GM19023 (cell line): ENCODE measurements around the gene SNTG2.
"Not testable (repeated sequence)": the region's sequence is repeated elsewhere in the genome, so short reads cannot be mapped to it uniquely, and the experiment has no call there.

Experiments
- ATAC-seq: cut with Tn5 transposase; IDR thresholded peaks from one replicate; pipeline ENCODE4 v1.9.1; 2021; ENCODE audit warnings: mild to moderate bottlenecking, moderate library complexity; ENCODE audit not compliant: unreplicated experiment

The SNTG2 gene

DNA sequence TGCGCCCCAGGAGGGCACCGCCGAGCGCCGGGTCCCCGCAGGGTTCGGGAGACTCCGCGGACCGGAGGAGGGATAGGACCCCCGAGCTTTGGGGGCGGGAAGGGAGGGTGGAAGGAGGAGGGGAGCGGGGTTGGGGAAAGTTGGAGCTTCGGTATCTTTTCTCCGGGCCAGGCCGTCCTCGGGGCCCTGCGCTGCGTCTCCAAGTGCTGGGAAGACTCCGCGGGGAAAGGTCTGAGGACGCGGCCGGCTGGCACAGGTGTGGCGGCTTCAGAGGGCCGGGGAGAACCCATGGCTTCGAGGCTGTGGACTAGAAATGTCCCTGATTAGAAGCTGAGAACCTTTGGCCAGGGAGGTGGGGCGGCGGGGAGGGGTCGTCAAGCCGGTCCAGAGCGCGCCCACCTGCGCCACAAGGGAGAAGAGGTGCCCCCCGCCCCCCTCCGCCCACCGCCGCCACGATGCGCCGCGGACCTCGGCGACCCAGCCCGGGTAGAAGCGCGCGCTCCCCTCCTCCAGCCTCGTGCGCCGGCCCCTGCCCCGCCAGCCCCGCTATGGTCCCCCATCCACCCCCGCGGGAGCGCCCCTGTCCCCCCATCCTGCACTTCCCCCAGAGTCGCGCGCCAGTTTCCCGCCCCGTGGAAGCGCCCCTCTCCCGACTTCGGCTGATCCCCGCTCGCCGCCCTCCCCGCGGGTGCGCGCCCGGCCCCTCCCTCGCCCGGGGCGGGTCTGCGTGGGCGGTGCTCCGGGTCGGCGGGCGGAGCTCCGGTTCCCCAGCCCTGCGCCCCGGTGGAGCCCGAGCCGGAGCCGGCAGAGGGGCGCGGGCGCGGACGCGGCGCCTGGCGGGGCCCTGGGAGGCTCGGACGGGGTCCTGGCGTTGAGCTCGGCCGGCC is at the start of gene SNTG2:
Gene SNTG2, plus strand, starts transcription at position 770 of the 887 bp plus-strand sequence. CDS start 148 bp downstream, outside the sequence.
- no peak for ATAC-seq

DNA sequence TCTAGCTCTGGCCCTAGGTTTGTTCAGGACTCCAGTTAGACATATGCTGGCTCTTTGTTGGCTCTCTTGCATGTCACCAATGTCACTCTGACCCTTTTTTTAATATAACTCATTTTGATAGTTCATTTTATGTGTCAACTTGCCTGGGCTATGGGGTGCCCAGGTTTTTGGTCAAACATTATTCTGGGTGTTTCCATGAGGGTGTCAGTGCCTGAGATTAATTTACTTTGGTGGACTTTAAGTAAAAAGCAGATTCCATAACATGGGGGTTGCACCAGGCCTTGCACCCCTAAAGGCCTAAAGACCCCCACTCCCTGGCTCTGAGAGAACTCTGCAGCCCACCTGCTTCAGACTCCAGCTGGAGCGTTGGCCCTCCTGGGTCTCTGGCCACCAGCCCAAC is 48.1 kb upstream of the SNTG2 start:
- no peak for ATAC-seq

DNA sequence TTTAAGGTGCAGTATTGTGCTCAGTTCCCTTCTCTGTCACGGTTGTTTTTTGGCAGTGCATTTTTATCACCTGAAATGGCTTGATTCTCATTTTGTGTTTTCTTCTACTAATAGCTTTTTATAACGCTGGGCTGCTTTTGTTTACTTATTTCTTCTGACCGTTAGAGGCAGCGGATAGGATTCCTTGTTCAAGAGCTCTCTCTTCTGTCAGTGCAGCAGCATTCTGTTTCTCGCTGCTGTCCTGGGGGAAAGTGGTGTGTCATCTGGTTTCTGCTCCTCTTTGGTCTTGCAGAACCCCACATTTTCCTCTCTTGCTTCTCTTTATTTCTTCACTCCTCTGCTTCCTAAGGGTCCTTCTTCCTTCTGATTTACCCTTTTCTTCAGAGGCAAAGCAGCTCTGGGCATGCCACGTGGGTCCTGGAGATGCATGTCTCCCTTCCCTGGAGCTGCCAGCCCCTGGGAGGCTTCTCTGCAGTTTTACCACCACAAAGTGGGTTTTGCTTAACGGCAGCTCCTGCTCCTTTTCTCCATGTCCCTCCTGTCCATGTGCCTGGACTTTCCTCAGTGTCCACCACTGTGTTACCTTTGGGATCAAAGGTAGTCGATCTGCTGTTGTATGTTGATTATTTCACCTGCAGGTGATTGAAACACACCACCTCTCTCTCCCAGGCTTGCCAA is 47.3 kb upstream of the SNTG2 start:
- no peak for ATAC-seq

DNA sequence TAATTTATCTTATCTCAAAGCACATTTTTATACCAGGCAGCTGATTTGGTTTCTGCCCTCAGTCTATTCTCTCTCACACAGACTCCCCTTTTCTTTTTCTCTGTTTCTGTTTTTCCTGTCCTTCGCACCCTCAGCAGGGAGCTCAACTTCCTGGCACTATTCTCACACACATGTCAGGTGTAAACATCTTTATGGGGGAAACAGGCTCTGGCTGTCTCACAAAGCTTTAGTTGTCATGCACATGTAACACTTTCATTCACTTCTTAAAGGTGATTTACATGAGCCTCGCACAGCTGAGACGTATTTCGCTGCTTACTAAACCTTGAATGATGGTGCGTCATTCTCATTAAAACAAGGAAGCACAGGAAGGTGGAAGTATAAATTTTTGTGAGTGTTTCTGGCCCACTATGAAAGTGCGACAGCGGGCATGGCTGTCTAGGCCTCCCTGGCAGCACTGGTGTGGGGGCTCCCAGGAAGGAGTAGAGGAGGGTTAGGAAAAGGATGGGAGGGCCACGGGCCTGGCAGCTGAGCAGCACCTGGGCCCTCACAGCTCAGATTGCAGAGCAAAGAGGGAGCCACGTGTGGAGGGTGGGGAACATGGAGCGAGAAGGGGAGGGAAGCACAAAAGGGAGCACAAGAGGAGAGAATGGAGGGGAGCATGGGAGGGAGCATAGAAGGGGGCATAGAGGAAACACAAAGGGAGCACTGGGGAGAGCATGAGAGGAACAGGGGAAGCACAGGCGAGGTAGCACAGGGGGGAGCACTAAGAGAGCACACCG is 46.2 kb upstream of the SNTG2 start:
- no peak for ATAC-seq

DNA sequence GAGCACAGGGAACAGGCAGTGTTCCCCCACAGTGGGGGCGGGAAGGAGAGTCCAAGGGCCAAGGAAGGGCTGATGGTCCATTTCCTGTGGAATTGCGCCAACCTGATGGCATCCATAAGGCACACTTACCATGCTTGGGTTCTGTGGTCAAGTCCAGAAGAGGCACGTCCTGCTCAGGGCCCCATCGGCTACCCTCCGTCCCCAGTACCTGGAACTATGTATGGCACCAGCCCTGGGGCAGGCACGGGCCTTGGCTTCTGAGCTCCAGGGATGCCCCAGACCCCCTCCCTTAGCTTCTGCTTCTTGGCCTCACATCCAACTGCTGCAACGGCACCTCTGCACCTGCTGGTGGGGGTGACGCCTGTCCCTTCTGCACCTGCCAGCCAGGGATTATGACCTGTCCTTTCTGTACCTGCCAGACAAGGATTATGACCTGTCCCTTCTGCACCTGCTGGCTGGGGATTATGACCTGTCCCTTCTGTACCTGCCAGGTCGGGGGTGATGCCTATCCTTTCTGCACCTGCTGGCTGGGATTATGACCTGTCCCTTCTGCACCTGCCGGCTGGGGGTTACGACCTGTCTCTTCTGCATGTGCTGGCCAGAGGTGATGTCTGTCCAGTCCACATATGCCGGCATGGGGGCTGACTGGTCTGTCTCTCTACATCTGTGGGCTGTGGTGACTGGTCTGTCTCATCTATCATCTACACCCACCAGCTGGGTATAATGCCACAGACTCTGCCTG is 45.4 kb upstream of the SNTG2 start:
- ATAC-seq, result no peak

DNA sequence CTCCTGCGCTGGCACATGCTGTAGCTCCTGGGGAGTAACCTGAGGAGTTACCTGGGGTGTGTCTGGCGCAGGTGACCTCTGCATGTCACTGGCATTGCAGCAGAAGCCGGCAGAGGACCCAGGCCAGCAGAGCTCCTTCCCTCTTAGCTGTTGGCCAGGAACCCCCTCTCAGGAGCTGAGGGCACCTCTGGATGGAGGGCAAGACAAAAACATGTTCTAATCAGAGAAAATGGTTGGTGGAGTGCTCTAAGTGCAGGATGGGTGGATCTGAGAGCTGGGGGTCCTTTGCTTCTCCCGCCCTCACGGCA is 44.9 kb upstream of the SNTG2 start:
- no peak for ATAC-seq

DNA sequence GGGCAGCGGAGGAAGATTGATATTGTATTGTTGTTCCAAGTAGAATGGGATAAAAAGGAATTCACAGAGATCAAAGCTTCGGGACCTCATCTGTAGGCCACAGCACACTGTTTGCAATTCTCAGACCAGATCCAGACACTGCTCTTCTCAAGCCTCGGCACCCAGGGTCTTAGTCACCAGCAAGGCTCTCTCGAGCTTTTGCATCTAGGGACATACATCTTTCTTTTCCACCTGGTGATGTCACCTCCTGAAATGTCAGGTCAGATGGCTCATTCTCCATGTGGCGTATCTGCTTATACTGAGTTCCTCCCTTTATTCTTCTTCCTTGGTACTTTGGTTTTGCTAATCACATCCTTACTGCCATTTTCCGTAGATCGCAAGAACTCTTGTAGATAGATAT is 42.9 kb upstream of the SNTG2 start:
- no peak for ATAC-seq

DNA sequence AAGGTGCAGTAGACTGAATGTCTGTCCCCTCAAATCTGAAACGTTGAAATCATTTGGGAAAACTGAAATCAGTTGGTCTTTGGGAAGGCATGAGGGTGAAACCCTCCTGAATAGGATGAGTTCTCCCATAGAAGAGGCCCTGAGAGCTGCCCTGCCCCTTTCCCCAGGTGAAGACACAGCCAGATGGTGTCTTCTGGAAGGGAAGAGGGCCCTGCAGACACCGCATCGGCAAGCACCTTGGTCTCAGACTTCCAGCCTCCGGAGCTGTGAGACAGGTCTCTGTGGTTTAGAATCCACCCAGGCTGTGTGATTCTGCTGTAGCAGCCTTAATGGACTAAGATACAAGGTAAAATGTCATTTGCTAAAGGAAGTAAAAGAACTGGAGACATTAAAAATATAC is 42.1 kb upstream of the SNTG2 start:
- no peak for ATAC-seq

DNA sequence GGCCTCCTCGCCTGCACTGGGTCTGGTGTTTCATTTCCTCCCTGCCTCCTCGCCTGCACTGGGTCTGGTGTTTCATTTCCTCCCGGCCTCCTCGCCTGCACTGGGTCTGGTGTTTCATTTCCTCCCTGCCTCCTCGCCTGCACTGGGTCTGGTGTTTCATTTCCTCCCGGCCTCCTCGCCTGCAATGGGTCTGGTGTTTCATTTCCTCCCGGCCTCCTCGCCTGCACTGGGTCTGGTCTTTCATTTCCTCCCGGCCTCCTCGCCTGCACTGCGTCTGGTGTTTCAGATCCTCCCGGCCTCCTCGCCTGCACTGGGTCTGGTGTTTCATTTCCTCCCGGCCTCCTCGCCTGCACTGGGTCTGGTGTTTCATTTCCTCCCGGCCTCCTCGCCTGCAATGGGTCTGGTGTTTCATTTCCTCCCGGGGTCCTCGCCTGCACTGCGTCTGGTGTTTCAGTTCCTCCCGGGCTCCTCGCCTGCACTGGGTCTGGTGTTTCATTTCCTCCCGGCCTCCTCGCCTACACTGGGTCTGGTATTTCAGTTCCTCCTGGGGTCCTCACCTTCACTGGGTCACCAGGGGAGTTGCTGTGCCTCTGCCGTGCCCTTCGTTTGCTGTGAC is 40.8 kb upstream of the SNTG2 start:
- ATAC-seq, result not testable (repeated sequence)

DNA sequence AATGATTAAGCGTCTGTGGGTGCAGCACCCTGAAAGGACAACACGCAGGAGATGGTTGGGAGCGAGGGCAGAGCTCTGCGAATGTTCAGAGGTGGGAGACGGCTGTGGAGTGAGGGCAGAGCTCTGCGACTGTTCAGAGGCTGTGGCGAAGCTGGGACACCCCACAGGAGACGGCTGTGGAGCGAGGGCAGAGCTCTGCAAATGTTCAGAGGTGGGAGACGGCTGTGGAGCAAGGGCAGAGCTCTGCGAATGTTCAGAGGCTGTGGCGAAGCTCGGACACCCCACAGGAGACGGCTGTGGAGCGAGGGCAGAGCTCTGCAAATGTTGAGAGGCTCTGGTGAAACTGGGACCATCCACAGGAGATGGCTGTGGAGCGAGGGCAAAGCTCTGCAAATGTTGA is 40.0 kb upstream of the SNTG2 start:
- ATAC-seq, result no peak

DNA sequence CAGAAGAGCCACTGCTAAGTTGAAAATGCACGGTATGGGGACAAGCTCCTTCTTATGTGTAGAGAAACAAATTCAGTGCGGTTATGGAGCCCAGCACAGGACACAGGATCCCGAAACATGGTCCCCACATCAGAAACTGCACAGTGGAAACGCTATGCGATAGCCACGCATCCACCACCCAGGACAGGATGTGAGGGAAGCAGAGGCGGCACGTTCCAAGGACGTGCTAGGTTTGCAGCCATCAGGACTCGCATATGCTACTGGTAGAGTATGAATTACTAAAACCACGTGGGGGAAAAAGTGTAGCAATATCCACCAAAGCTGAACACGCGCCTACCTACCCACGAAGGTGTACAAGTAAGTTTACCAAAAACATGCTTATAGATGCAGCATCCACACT is 34.7 kb upstream of the SNTG2 start:
- ATAC-seq, result no peak

DNA sequence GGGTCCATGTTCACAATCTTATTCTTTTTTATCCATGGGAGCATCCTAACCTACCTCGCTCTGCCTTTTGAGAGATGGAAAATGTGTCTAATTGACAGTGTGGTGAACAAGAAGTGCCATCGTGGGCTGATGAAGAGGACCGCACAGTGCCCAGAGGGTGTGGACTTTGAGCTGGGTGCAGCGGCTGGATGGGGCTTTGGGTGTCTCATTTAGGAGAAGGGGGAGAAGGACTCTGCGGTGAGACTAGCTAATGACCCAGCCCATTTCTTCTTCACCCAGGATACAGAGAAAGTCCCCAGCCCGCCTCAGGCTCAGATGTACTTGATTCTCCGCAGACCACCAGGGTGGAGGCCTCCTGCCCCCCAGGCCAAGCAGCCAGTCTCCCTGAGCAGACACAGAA is 33.7 kb upstream of the SNTG2 start:
- ATAC-seq, result no peak

DNA sequence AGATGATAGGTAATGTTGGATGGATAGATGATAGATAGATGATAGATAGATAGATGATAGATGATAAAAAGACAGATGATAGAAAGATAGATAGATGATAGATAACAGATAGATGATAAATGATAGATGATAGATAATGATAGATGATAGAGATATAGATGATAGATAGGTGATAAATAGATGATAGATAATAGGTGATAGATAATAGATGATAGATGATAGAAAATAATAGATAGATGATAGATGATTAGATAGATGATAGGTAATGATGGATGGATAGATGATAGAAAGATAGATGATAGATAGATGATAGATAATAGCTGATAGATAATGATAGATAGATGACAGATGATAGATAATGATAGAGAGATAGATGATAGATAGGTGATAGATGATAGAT is 31.0 kb upstream of the SNTG2 start:
- no peak for ATAC-seq

DNA sequence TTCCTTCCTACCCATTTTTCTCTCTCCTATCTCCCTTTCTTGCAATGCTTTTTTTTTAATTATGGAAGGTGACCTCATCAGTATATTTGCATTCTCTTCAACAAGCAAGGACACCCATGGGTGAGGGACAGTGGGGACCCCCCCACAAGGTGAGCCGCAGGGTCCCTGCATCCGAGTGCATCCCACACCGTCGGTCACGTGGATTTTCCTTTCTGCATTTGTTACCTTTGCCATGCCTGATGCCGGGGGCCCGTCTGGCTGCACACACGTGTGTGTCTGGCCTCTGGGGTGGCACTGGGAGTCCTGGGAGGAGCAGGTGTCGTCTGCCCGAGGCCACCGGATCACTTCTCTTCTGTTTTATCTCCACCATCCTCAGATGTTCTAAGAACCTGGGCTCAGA is 30.1 kb upstream of the SNTG2 start:
- no peak for ATAC-seq

DNA sequence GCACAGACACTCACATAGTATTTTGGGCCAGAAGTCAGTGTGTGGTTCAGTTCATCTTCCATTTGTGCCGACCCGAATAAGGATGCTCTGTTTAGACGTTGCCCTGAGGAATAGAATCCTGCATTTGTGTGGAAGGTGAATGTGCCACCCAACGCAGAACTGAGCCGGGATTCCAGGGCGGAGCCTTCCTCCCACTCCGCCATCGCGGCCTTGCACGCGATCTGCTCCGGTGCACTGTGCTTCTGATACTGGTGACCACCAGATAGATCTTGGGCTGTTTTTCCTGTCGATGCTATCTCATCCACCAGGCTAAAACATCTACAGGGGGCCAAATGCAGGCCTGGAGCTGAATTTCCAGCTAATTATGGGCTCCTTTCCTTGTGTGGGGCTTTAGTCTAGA is 29.6 kb upstream of the SNTG2 start:
- no peak for ATAC-seq

DNA sequence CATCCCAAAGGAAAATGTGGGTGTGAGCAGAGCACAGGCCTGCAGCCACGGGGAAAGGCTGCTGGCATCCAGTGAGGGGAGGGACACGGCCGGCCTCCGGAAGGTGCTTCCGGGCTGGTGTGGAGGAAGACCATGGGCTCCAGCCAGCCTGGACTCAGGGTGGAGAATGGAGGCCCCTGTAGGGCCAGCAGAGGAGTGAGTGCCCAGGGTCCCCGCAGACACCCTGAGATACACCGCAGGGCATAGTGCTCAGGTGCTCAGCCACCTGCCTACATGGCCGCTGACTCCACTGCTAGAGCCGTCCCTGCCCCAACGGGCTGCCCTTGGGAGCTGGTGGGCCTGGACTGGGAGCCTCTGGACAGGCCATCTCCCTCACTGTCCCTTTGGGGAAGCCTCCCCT is 28.5 kb upstream of the SNTG2 start:
- no peak for ATAC-seq

DNA sequence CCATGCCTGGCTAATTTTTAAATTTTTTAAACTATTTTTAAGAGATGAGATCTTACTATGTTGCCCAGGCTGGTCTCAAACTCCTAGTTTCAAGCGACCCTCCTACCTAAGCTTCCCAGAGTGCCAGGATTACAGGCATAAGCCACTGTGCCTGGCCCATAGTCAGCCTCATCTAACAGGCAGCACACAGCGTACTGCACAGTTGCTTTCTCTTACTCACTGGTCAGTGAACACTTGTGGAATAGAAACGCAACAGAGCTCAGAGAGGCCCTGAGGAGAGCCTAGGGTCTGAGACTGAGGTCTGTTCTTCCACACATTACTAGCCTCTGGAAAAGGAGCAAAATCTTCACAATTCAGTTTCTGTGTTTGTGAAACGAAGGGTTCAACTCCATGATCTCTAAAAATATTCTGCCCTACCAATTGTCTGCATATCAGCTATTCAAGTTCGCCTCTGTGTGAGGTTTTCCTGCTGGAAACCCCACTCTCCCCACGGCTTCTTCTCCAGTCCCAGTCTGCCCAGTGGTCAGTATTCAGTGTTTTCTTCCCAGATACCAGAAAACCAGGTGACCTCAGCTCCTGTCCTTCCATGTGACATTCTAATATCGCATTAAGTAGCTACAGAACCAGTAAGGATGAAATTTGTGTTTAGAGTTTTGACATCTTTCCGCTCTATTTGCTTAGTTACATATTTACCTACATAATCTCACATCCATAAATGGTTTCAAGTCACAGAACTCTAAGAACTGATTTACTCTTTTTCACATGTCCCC is 26.6 kb upstream of the SNTG2 start:
- no peak for ATAC-seq

DNA sequence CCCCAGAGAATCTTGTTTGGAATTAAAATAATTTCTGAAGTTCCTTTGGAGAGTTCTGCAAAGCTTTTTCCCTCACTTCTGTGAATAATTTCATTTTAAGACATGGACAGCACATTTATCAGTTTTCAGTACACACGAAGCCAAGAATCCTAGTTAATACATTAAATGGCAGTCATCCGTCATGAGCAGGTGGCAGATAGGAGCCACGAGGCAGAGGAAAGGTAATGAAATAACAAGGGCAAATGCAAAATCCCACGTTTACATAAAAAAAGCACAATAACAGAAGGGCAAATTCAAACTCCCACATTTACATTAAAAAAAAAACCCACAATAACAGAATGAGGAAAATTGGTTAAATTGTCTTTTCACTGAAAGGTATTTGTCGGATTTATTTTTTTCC is 25.9 kb upstream of the SNTG2 start:
- ATAC-seq, result no peak

DNA sequence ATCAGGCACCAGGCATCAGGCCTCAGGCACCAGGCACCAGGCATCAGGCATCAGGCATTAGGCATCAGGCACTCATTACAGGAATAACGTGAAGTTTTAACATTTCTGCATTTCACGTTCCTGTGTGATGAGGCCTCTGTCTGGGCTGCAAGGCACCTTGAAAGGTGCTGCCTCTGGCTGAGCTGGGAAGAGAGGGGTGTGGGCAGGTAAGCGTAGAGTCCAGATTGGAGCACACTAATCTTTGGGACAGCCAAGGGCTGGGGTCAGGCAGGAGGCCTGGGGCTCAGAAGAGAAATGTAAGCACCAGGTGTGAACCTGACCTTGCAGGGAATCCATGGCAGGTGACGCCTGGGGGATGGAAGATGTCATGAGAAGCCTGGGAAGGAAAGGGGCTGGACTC is 25.3 kb upstream of the SNTG2 start:
- ATAC-seq, result no peak

DNA sequence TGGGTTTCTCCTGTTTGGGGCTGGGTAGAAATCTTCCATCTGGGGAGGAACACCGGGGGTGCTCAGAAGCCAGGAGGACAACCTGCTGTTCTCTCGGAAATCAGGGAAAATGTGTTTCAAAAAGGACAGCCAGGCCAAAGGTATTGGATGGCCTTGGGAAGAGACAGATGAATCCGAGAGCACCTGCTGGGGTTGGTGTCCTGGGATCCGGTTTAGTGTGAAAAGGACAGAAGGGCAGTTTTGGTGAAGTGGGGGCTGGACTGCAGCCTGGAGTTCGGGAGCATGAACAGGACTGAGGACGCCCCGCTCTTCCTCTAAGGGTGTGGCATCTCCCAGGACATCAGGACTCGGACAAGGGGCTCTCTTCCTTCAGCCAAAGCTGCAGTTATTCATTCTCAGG is 24.9 kb upstream of the SNTG2 start:
- ATAC-seq, result no peak
